ENCODE measurements around the gene MAPK14. TPM values are rescaled to one million over a fixed set of nuclear protein-coding genes. Genes with fewer than 3 reads are reported as not detected.
A peak's percentile ranks its signal among the peaks of the same experiment; 100 is the strongest.
"Not testable (repeated sequence)": the region's sequence is repeated elsewhere in the genome, so short reads cannot be mapped to it uniquely, and the experiment has no call there.

Gene MAPK14
- total RNA-seq, 1 donor from 2014 or later: 52.6 TPM

- DNase-seq: no peak
Observed at GRCh38 chr6:36070252-36070651, 42.6 kb downstream of the MAPK14 start.

- DNase-seq: no peak
Observed at GRCh38 chr6:36071281-36071680, 43.7 kb downstream of the MAPK14 start.

GRCh38 chr6:36071714-36072113 is 44.1 kb downstream of the MAPK14 start:
- no peak for DNase-seq

GRCh38 chr6:36072681-36073080 is 45.1 kb downstream of the MAPK14 start:
- no peak for DNase-seq

GRCh38 chr6:36073587-36073986 is 46.0 kb downstream of the MAPK14 start:
- no peak for DNase-seq

GRCh38 chr6:36075656-36076055 is 48.0 kb downstream of the MAPK14 start:
- DNase-seq: no peak

GRCh38 chr6:36076178-36077063 is 48.8 kb downstream of the MAPK14 start:
- DNase-seq: no peak

- no peak for DNase-seq
Observed at GRCh38 chr6:36078159-36078558, 50.6 kb downstream of the MAPK14 start.

- no peak for DNase-seq
Observed at GRCh38 chr6:36079601-36080000, 52.0 kb downstream of the MAPK14 start.

- no peak for DNase-seq
Observed at GRCh38 chr6:36082318-36082717, 54.7 kb downstream of the MAPK14 start.

GRCh38 chr6:36083446-36083845 is 55.8 kb downstream of the MAPK14 start:
- no peak for DNase-seq

GRCh38 chr6:36088204-36088603 is 60.6 kb downstream of the MAPK14 start:
- not testable (repeated sequence) for DNase-seq

- no peak for DNase-seq
Observed at GRCh38 chr6:36089048-36089447, 61.4 kb downstream of the MAPK14 start.

- DNase-seq: no peak
Observed at GRCh38 chr6:36094238-36094637, 66.6 kb downstream of the MAPK14 start.

- DNase-seq: peak; percentile 63
Observed at GRCh38 chr6:36094753-36095496, 67.3 kb downstream of the MAPK14 start.

GRCh38 chr6:36095497-36096391 is 68.1 kb downstream of the MAPK14 start:
- no peak for DNase-seq

GRCh38 chr6:36098253-36098919 is 70.8 kb downstream of the MAPK14 start:
- DNase-seq: no peak

GRCh38 chr6:36098920-36099647 is 71.5 kb downstream of the MAPK14 start:
- no peak for DNase-seq

GRCh38 chr6:36099869-36100483 is 72.4 kb downstream of the MAPK14 start:
- DNase-seq: no peak

- DNase-seq: no peak
Observed at GRCh38 chr6:36101691-36102090, 74.1 kb downstream of the MAPK14 start.

GRCh38 chr6:36102853-36103252 is 75.2 kb downstream of the MAPK14 start:
- DNase-seq: no peak

All from skin of body (tissue), 2 donors.